HG02588 (cell line): Measurements from ENCODE around the gene PAX5.
A peak's percentile ranks its signal among the peaks of the same experiment; 100 is the strongest.
"Not testable (repeated sequence)": the region's sequence is repeated elsewhere in the genome, so short reads cannot be mapped to it uniquely, and the experiment has no call there.

ENCODE experiments used
- ATAC-seq: cut with Tn5 transposase; IDR thresholded peaks from one replicate; pipeline ENCODE4 v1.9.1; 2021; ENCODE audit warnings: mild to moderate bottlenecking, moderate library complexity; ENCODE audit not compliant: unreplicated experiment

PAX5 gene

GRCh38 chr9:37033682-37034304, at the start of gene PAX5:
Gene PAX5, minus strand, starts transcription at chr9:37034268. Its CDS starts 237 bp downstream, at chr9:37034031.
- ATAC-seq, result no peak

GRCh38 chr9:37083654-37084053, 49.6 kb upstream of the PAX5 start:
- ATAC-seq, result no peak

GRCh38 chr9:37082214-37082765, 48.2 kb upstream of the PAX5 start:
- no peak for ATAC-seq

GRCh38 chr9:37081507-37081906, 47.4 kb upstream of the PAX5 start:
- ATAC-seq, result not testable (repeated sequence)

- peak; percentile 12 for ATAC-seq
These were observed 46.1 kb upstream of the PAX5 start for GRCh38 chr9:37080165-37080628.

GRCh38 chr9:37079370-37080164, 45.5 kb upstream of the PAX5 start:
- peak; percentile 94 for ATAC-seq

GRCh38 chr9:37074790-37075189, 40.7 kb upstream of the PAX5 start:
- ATAC-seq, result not testable (repeated sequence)

GRCh38 chr9:37066139-37066725, 32.2 kb upstream of the PAX5 start:
- ATAC-seq, result no peak

GRCh38 chr9:37062336-37062735, 28.3 kb upstream of the PAX5 start:
- ATAC-seq, result no peak

- ATAC-seq, result no peak
These were observed 27.7 kb upstream of the PAX5 start for GRCh38 chr9:37061768-37062167.

- no peak for ATAC-seq
These were observed 26.8 kb upstream of the PAX5 start for GRCh38 chr9:37060833-37061232.

- no peak for ATAC-seq
These were observed 22.2 kb upstream of the PAX5 start for GRCh38 chr9:37056046-37056920.

GRCh38 chr9:37054363-37054720, 20.3 kb upstream of the PAX5 start:
- not testable (repeated sequence) for ATAC-seq

- no peak for ATAC-seq
These were observed 19.8 kb upstream of the PAX5 start for GRCh38 chr9:37053684-37054362.

GRCh38 chr9:37046683-37047082, 12.6 kb upstream of the PAX5 start:
- no peak for ATAC-seq

GRCh38 chr9:37042421-37042820, 8.4 kb upstream of the PAX5 start:
- no peak for ATAC-seq

GRCh38 chr9:37040508-37041127, 6.5 kb upstream of the PAX5 start:
- no peak for ATAC-seq

GRCh38 chr9:37038943-37039464, 4.9 kb upstream of the PAX5 start:
- ATAC-seq, result no peak

- ATAC-seq, result no peak
These were observed 4.4 kb upstream of the PAX5 start for GRCh38 chr9:37038302-37038942.
